HG03378 (cell line): ENCODE measurements around the gene GALNT2.

Experiments used
- ATAC-seq: cut with Tn5 transposase; IDR thresholded peaks from one replicate; pipeline ENCODE4 v1.9.1; 2021; ENCODE audit warnings: mild to moderate bottlenecking, moderate library complexity; ENCODE audit not compliant: unreplicated experiment

GALNT2 gene

DNA sequence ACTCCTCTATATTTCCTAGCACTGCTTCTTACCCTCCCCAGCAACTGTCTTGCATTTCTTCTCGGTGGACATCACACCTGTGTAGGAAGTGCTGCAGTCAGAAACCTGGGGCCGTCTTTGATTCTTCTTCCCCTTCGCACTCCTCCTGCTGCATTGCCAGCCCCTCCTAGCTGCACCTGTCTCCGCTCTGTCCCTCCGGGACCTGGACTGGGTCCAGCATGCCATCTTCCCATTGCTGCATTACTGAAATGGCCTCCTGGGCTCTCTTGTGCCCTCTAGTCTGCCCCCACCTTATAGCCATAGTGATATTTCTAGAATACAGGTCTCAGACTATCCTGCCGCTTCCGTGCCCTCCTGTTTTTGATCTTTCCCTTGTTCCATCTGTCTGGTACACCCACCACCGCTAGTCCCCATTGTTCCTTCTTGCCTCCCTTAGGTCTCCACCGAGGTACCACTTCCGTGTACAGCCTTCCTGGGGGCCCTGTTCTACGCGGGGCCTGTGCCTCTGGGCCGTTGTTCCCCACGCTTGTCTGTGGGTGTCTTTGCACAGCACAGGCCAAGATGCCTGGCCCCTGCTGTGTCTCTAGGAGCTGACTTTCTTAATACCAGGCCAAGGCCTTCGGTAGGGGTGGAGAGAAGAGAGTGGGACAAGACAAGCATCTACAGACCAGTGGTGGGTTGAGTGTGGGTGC is 107.6 kb downstream of the GALNT2 start:
- ATAC-seq = no peak

GRCh38 chr1:230175163-230175747 is 108.2 kb downstream of the GALNT2 start:
- ATAC-seq = no peak

DNA sequence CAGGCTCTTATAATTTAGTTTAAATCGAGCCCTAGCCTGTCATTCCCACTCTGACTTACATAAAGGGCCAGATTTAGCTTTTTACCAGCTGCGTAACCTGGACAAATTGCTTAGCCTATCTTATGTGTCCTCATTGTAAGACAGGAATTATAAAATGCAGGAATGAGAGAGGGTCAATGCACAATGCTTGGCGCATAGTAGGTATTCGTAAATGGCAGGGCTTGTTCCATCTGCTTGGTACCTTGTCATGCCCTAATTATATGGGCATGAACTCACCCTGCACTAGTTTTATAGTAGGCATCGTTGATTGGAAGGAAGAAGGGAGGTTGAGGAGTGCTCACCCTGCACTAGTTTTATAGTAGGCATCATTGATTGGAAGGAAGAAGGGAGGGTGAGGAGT is 108.8 kb downstream of the GALNT2 start:
- ATAC-seq = no peak

DNA sequence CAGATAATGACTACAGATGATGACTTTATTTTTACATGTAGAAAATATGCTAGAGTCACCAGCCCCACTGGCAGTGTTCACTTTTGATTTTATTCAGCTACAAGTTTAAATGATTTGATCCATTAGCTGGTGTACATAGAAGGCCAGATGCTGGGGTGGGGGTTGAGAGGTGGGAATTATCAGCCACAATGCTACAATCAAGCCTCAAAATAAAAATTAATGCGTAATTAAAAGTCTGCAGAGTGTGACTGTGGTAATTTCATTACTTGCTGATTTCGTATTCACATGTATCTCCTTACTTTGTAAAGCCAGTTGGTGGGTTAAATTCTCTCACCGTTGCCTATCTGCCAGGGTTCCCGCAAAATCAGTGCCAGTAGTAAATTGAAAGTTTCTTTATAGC is 109.3 kb downstream of the GALNT2 start:
- no peak for ATAC-seq

DNA sequence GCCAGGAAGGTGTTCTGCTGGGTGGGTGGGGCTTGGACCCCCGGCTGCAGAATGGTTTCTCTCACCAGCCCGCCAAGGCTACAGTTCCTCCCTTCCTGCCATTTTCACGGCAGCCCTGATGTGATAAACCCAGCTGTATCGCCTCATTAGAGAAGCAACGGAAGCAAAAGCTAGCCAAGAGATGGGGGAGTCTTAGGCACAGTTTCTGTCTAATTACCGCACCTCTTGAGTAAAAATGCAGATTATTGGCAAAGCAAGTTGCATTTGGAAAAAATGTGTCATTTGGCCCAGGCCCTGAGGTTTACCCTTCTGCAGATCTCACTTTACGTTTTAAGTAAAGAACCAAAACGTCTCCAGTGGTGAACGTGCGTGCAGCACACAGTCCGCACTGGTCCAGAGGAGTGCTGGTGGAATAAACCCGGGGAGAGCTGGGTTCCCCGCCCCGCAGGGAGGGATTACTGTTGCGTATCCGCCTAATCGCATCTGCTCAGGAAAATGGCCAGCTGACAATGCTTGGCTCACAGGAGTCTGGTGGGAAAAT is 109.9 kb downstream of the GALNT2 start:
- ATAC-seq = no peak

GRCh38 chr1:230179249-230179648 is 112.2 kb downstream of the GALNT2 start:
- ATAC-seq = no peak

DNA sequence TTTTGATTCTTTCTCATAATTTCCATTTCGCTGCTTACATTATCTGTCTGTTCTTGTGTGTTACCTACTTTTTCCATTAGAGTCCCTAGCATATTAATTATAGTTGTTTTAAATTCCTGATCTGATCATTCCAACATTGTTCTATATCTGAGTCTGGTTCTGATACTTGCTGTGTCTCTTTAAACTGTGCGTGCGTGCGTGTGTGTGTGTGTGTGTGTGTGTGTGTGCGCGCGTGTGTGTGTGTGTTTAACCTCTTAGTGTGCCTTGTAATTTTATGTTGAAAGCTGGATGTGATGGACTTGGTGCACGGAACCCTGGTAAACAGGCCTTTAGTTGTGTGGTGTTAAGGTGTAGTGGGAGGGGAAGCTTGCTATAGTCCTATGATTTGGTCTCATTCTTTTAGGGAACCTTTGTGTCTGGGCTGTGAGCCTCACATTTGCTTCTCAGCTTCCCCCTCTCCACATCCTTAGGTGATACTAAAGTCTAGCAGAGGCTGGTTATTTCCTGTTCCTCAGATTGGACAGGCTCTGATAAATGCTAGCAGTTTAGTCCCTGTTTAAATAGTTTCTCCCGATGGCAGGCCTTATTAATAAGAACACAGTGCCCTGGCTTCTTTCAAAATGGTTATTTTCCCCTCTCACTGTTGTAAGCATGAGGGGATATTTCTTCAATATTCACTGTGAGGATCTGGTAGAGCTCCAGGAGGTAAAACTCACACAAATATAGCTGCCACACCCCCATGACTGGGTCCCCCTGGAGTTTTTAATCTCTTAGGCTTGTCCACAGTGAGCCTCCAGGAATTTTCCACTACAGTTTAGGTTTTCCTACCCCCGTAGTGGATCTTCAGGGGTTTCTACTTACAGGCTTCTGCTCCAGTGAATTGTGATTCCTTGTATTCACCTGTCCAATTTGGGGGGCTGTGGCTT is 118.3 kb downstream of the GALNT2 start:
- ATAC-seq = no peak

DNA sequence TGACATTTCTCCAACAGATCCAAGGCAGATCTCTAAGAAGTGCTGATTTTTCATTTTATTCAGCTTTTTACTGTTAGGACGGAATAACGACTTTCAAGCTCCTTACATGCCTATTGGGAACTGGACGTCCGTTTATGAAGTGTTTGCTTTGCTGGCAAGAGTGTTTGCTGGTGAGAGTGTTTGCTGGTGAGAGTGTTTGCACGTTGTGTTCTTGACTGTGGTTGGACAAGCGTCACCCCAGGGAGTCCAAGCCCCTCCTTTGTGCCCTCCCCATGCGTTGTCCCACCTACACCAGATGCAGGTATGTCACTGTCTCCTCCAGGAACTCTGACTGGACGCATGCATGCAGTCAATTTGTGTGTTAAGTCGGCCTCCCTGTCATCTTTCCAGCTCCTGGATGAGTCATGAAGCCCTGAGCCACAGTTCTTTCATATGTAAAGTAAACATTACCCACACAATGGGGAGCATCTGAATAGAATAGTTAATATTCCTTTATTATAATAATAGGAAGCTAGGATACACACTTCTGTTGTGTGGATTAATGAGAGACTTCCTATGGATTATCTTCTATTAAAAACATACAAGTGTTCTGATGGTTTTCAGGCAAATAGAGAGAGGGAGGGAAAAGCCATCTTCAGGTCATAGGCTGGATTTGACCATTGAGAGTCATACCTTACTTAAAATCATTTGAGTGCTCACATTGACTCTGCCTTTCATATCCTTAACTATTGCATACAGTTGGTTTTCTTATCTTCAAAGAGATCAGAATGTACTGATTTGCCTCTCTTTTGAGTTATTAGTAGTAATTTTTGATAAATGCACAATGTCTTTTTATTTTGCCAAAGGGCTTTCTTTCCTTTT is 119.2 kb downstream of the GALNT2 start:
- ATAC-seq = no peak

GRCh38 chr1:230186874-230187273 is 119.8 kb downstream of the GALNT2 start:
- ATAC-seq = no peak

DNA sequence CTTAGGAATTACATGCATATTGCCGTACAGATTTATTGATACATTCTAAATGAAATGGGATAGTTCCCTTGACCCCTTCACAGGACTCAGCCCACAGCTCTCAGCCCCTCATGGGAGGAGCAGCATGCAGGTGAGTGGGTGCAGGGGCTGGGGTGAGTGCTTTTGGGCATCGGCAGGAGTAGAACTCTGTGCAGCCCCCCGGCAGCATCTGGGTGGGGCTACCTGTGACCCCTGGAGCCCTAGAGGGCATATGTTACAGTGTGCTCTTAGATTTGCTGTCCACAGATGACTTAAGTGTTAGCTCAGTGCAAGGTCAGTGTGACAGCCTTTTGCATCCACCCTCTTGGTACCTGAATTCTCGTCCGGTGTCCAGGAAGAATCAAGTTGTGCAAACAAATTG is 120.3 kb downstream of the GALNT2 start:
- ATAC-seq = no peak

- no peak for ATAC-seq
Measured at GRCh38 chr1:230188826-230189225, 121.8 kb downstream of the GALNT2 start.

DNA sequence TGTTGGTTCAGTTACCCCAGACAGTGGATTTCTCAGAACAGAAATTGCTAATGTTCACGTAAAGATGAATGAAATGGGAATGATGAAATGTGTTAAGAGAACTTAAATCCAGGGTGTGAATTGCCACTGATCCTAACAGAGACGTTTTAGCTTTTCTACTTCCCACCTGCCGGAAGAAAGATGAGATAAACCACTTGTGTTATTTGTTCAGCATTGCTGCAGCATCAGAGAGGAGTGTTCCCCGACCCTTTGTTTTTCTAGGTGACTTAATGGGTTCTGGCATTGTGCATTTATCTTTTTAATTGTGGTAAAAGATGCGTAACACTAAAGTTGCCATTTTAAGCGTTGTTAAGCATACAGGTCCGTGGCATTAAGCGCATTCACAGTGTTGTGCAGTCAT is 122.3 kb downstream of the GALNT2 start:
- no peak for ATAC-seq

GRCh38 chr1:230189824-230190223 is 122.8 kb downstream of the GALNT2 start:
- ATAC-seq = no peak

DNA sequence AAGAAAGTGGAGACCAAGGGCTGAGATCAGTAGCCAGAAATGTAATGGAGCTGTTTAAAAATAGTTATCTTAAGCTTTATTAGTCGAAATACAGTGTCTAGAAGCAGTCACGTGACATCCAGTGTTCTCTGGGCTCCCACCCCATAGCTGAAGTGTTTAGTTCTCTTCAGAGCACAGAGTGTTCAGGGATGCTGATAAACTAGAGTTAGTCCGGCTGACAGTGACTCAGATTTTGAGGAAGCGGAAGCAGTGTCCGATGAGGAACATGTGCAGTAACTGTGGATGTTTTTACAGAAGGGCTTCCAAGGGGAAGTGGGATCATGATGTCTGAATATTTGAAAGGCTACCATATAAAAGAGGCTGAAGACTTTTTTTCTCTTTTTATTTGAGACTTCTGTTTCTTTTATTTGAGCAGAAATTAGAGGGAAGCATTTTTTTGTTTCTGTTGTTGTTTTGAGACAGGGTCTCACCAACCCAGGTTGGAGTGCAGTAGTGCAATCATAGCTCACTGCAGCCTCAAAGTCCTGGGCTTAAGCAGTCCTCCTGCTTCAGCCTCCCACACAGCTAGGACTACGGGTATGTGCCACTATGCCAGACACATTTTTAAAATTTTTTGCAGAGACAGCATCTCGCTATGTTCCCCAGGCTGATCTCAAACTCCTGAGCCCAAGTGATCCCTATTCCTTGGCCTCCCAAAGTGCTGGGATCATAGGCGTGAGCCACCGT is 124.2 kb downstream of the GALNT2 start:
- ATAC-seq = no peak

- no peak for ATAC-seq
Measured at GRCh38 chr1:230191855-230192254, 124.8 kb downstream of the GALNT2 start.

- no peak for ATAC-seq
Measured at GRCh38 chr1:230194525-230194924, 127.5 kb downstream of the GALNT2 start.

GRCh38 chr1:230195199-230195598 is 128.2 kb downstream of the GALNT2 start:
- no peak for ATAC-seq

- no peak for ATAC-seq
Measured at GRCh38 chr1:230196077-230196476, 129.0 kb downstream of the GALNT2 start.

GRCh38 chr1:230197644-230198567 is 130.9 kb downstream of the GALNT2 start:
- no peak for ATAC-seq
